GM12874 (cell line): ENCODE data around the gene PFKFB3.

Experiments used
- CTCF ChIP-seq: IDR thresholded peaks from 2 replicates; pipeline ENCODE4 v1.5.1; 2011; ENCODE audit warnings: low read depth, mild to moderate bottlenecking, control low read depth, low read length, moderate library complexity; ENCODE audit not compliant: insufficient read depth

The PFKFB3 gene

GRCh38 chr10:6181249-6181648 is 21.5 kb upstream of the PFKFB3 start:
- TF ChIP-seq CTCF, result no peak

GRCh38 chr10:6182454-6183098 is 20.2 kb upstream of the PFKFB3 start:
- TF ChIP-seq CTCF, result no peak

- no peak for TF ChIP-seq CTCF
These were observed 17.6 kb upstream of the PFKFB3 start for GRCh38 chr10:6185039-6185716.

GRCh38 chr10:6186894-6187256 is 15.9 kb upstream of the PFKFB3 start:
- no peak for TF ChIP-seq CTCF

- no peak for TF ChIP-seq CTCF
These were observed 15.5 kb upstream of the PFKFB3 start for GRCh38 chr10:6187278-6187677.

GRCh38 chr10:6191147-6191546 is 11.6 kb upstream of the PFKFB3 start:
- TF ChIP-seq CTCF, result no peak

- TF ChIP-seq CTCF, result no peak
These were observed 11.2 kb upstream of the PFKFB3 start for GRCh38 chr10:6191569-6191968.
